PC-3 (cell line): Measurements from ENCODE around the gene AOPEP. TPM values are rescaled to one million over a fixed set of nuclear protein-coding genes. Genes with fewer than 3 reads are reported as not detected.

ENCODE experiments used
- ATAC-seq: fragments of 200-7000 bp; cut with Tn5 transposase; 2 replicates; pipeline ENCODE4 v1.9.1; 2020; ENCODE audit warnings: mild to moderate bottlenecking, moderate library complexity
- BruUV-seq: library from RNA; stranded (reverse); fragments of 400-500 nt; replicated peaks from 2 replicates; lab custom pipeline; 2021; lab: Mats Ljungman, UMichigan
- CTCF ChIA-PET: fragments of 300-600 bp; sonication (Branson Sonifier 250); formaldehyde crosslinking; loops from one replicate; lab custom pipeline; 2022; ENCODE audit warnings: antibody characterized with exemption; lab: Charles Lee
- POLR2A ChIA-PET: fragments of 300-600 bp; sonication (Branson Sonifier 250); formaldehyde crosslinking; loops from one replicate; lab custom pipeline; 2022; ENCODE audit warnings: antibody characterized with exemption; ENCODE audit not compliant: unreplicated experiment; lab: Charles Lee
- DNase-seq: peaks from one replicate; pipeline ENCODE4 v3.0.0-alpha.2; 2015
- H2AFZ ChIP-seq: fragments of 300-600 bp; sonication (generic); 2 replicates; pipeline ENCODE4 v1.6.0; 2016; ENCODE audit warnings: antibody characterized with exemption, low read length
- H3F3A ChIP-seq: fragments of 300-600 bp; sonication (generic); one replicate; pipeline ENCODE4 v1.6.0; 2017; ENCODE audit warnings: antibody characterized with exemption, low read length, control low read depth, mild to moderate bottlenecking; ENCODE audit not compliant: unreplicated experiment
- H3K27ac ChIP-seq: fragments of 300-600 bp; sonication (generic); 2 replicates; pipeline ENCODE4 v1.5.1; 2016; ENCODE audit warnings: mild to moderate bottlenecking, low read length
- H3K27me3 ChIP-seq: fragments of 300-600 bp; sonication (generic); 2 replicates; pipeline ENCODE4 v1.6.1; 2016; ENCODE audit warnings: low read length, mixed read lengths
- H3K36me3 ChIP-seq: fragments of 300-600 bp; sonication (generic); 2 replicates; pipeline ENCODE4 v1.6.1; 2016; ENCODE audit warnings: low read depth, mixed run types, low read length, mixed read lengths
- H3K4me1 ChIP-seq: fragments of 300-600 bp; sonication (generic); 2 replicates; pipeline ENCODE4 v1.5.1; 2016; ENCODE audit warnings: low read length; ENCODE audit not compliant: insufficient read depth
- H3K4me2 ChIP-seq: fragments of 300-600 bp; sonication (generic); 2 replicates; pipeline ENCODE4 v1.6.0; 2016; ENCODE audit warnings: low read length
- H3K4me3 ChIP-seq: fragments of 300-600 bp; sonication (generic); 2 replicates; pipeline ENCODE4 v1.5.1; 2016; ENCODE audit warnings: mild to moderate bottlenecking, low read length, mixed read lengths
- H3K79me2 ChIP-seq: fragments of 300-600 bp; sonication (generic); 2 replicates; pipeline ENCODE4 v1.6.1; 2017; ENCODE audit warnings: low read length, mixed read lengths
- H3K9ac ChIP-seq: fragments of 300-600 bp; sonication (generic); 2 replicates; pipeline ENCODE4 v1.6.0; 2016; ENCODE audit warnings: mild to moderate bottlenecking, low read length
- H3K9me2 ChIP-seq: fragments of 300-600 bp; sonication (generic); replicated peaks from 2 replicates; pipeline ENCODE4 v1.6.1; 2016; ENCODE audit warnings: mixed run types, low read length, mixed read lengths
- H3K9me3 ChIP-seq: fragments of 300-600 bp; sonication (generic); 2 replicates; pipeline ENCODE4 v1.6.1; 2016; ENCODE audit warnings: low read length, mixed read lengths
- H4K20me1 ChIP-seq: fragments of 300-600 bp; sonication (generic); 2 replicates; pipeline ENCODE4 v1.6.1; 2016; ENCODE audit warnings: low read length, mixed read lengths
- CTCF ChIP-seq: fragments of 300-600 bp; sonication (generic); conservative IDR thresholded peaks from 2 replicates; pipeline ENCODE4 v1.5.1; 2017; ENCODE audit warnings: antibody characterized with exemption, low read depth, mild to moderate bottlenecking, low read length
- EZH2 ChIP-seq: fragments of 300-600 bp; sonication (generic); IDR thresholded peaks from one replicate; pipeline ENCODE4 v1.6.1; 2017; ENCODE audit warnings: antibody characterized with exemption, mild to moderate bottlenecking, low read length; ENCODE audit not compliant: unreplicated experiment
- EZH2phosphoT487 ChIP-seq: fragments of 300-600 bp; sonication (generic); IDR thresholded peaks from 2 replicates; pipeline ENCODE4 v1.6.1; 2018; ENCODE audit warnings: mild to moderate bottlenecking, antibody characterized with exemption, low read length, borderline replicate concordance
- intact Hi-C: fragments of 100-400 bp; cut with micrococcal nuclease; formaldehyde crosslinking; loops from 2 replicates; pipeline ENCODE4 v1.9.0; 2023
- total RNA-seq: library from RNA; depleted of rRNA; stranded (reverse); fragments of >200 nt; gene quantifications from 2 replicates; pipeline ENCODE4 v1.2.3, GENCODE V29; 2014

Gene AOPEP
- total RNA-seq, 1 experiment from 2014 or later, result 23.1 TPM

- Histone ChIP-seq H3K4me2 (no peak overlapping the region), H3K4me3 (no peak overlapping the region), H3K9me3 (no peaks in the 10 kb centered on the region), H3F3A (no peaks in the 10 kb centered on the region), H3K79me2 (no peaks in the 10 kb centered on the region), H3K27me3 (no peaks in the 10 kb centered on the region), H3K9ac (no peak overlapping the region), H4K20me1 (no peaks in the 10 kb centered on the region), H3K9me2 (no peaks in the 10 kb centered on the region), H3K4me1 (peaks cover 19% of the 10 kb centered on the region), H2AFZ (no peak overlapping the region), H3K27ac (no peak overlapping the region), H3K36me3 (no peaks in the 10 kb centered on the region)
- ChIA-PET POLR2A (interaction anchor here (0.6 kb wide), 1 partner anchor 284 kb away, joined by 3 read pairs; no protein-coding TSS in a partner anchor), CTCF (no interaction called here)
- BruUV-seq, result no TSS peak
- no peak for ATAC-seq
- TF ChIP-seq EZH2phosphoT487 (no peak), EZH2 (no peak), CTCF (no peak)
- no peak for DNase-seq
- intact Hi-C loops, result no loop called here
Measured at GRCh38 chr9:94932652-94933510, 206.4 kb downstream of the AOPEP start.

GRCh38 chr9:94933511-94933828 is 207.0 kb downstream of the AOPEP start:
- Histone ChIP-seq H3K36me3 (no peaks in the 10 kb centered on the region), H3F3A (no peaks in the 10 kb centered on the region), H3K9me2 (no peaks in the 10 kb centered on the region), H2AFZ (no peak overlapping the region), H3K9ac (no peak overlapping the region), H3K4me1 (peaks cover 18% of the 10 kb centered on the region), H3K27me3 (no peaks in the 10 kb centered on the region), H3K27ac (no peak overlapping the region), H3K79me2 (no peaks in the 10 kb centered on the region), H3K4me3 (no peak overlapping the region), H3K9me3 (no peaks in the 10 kb centered on the region), H4K20me1 (no peaks in the 10 kb centered on the region), H3K4me2 (no peak overlapping the region)
- BruUV-seq, result no TSS peak
- ChIA-PET CTCF (no interaction called here), POLR2A (interaction anchor here (0.6 kb wide), 1 partner anchor 285 kb away, joined by 3 read pairs; no protein-coding TSS in a partner anchor)
- no peak for DNase-seq
- no peak for ATAC-seq
- no peak for TF ChIP-seq EZH2
- TF ChIP-seq CTCF, result no peak
- no peak for TF ChIP-seq EZH2phosphoT487
- intact Hi-C loops, result no loop called here

- H3K4me1 ChIP-seq, result peaks cover 12% of the 10 kb centered on the region
- no peak overlapping the region for H3K27ac ChIP-seq
Measured at GRCh38 chr9:94934816-94935328, 208.4 kb downstream of the AOPEP start.

More at GRCh38 chr9:94934816-94935328, 208.4 kb downstream of the AOPEP start:
- DNase-seq (no peak), ATAC-seq (no peak)
- Histone ChIP-seq H3K9me3 (no peaks in the 10 kb centered on the region), H3K9ac (no peak overlapping the region), H4K20me1 (no peaks in the 10 kb centered on the region), H3K4me3 (no peak overlapping the region), H3K79me2 (no peaks in the 10 kb centered on the region), H3K9me2 (no peaks in the 10 kb centered on the region), H3F3A (no peaks in the 10 kb centered on the region), H3K27me3 (no peaks in the 10 kb centered on the region), H3K4me2 (no peak overlapping the region), H3K36me3 (no peaks in the 10 kb centered on the region), H2AFZ (no peak overlapping the region)
- no TSS peak for BruUV-seq
- CTCF ChIA-PET, result no interaction called here
- intact Hi-C loops, result no loop called here
- POLR2A ChIA-PET, result no interaction called here
- TF ChIP-seq CTCF (no peak), EZH2phosphoT487 (no peak), EZH2 (no peak)
